Osteoblast (primary cell): ENCODE measurements around the gene IRF7. TPM values are rescaled to one million over a fixed set of nuclear protein-coding genes. Genes with fewer than 3 reads are reported as not detected.
"Not testable (repeated sequence)": the region's sequence is repeated elsewhere in the genome, so short reads cannot be mapped to it uniquely, and the experiment has no call there.

Experiments used
- DNase-seq: peaks from one replicate; pipeline ENCODE4 v3.0.0; 2011; ENCODE audit warnings: low spot score, mixed read lengths; ENCODE audit not compliant: insufficient read length; ENCODE audit errors: missing footprints
- H2AFZ ChIP-seq: 2 replicates; pipeline ENCODE4 v1.6.0; 2011; ENCODE audit warnings: mild to moderate bottlenecking, low read length
- H3K27ac ChIP-seq: 2 replicates; pipeline ENCODE4 v1.5.1; 2011; ENCODE audit warnings: mild to moderate bottlenecking, low read depth, low read length, moderate library complexity
- H3K27me3 ChIP-seq: 2 replicates; pipeline ENCODE4 v1.6.0; 2012; ENCODE audit warnings: mild to moderate bottlenecking, control low read depth, inconsistent platforms, low read length, moderate library complexity; ENCODE audit not compliant: insufficient read depth
- H3K36me3 ChIP-seq: 2 replicates; pipeline ENCODE4 v1.5.1; 2011; ENCODE audit warnings: mild to moderate bottlenecking, low read length, control low read depth, moderate library complexity; ENCODE audit not compliant: insufficient read depth
- H3K4me1 ChIP-seq: 2 replicates; pipeline ENCODE4 v1.5.1; 2011; ENCODE audit warnings: mild to moderate bottlenecking, low read length, control low read depth, moderate library complexity; ENCODE audit not compliant: insufficient read depth
- H3K4me2 ChIP-seq: 2 replicates; pipeline ENCODE4 v1.6.0; 2011; ENCODE audit warnings: mild to moderate bottlenecking, low read length; ENCODE audit not compliant: insufficient read depth
- H3K4me3 ChIP-seq: fragments of 200-600 bp; sonication (generic); 3 replicates; pipeline ENCODE4 v1.5.1; 2012; ENCODE audit warnings: mild to moderate bottlenecking, low read length, inconsistent platforms; ENCODE audit not compliant: insufficient read depth
- H3K79me2 ChIP-seq: 2 replicates; pipeline ENCODE4 v1.6.0; 2012; ENCODE audit warnings: mild to moderate bottlenecking, low read length, control low read depth, inconsistent platforms; ENCODE audit not compliant: insufficient read depth
- H3K9me3 ChIP-seq: 2 replicates; pipeline ENCODE4 v1.5.1; 2011; ENCODE audit warnings: low read depth, low read length, control low read depth
- H4K20me1 ChIP-seq: 2 replicates; pipeline ENCODE4 v1.6.0; 2012; ENCODE audit warnings: mild to moderate bottlenecking, low read length, control low read depth; ENCODE audit not compliant: insufficient read depth
- CTCF ChIP-seq: IDR thresholded peaks from 2 replicates; pipeline ENCODE4 v1.5.1; 2011; ENCODE audit warnings: mild to moderate bottlenecking, low read depth, low read length, moderate library complexity; ENCODE audit errors: extremely low read depth
- total RNA-seq: library from RNA; depleted of rRNA; stranded (reverse); fragments of >200 nt; gene quantifications from 2 replicates; pipeline ENCODE4 v1.2.3, GENCODE V29; 2012

IRF7 gene
- total RNA-seq, 1 donor, result 21.4 TPM

DNA sequence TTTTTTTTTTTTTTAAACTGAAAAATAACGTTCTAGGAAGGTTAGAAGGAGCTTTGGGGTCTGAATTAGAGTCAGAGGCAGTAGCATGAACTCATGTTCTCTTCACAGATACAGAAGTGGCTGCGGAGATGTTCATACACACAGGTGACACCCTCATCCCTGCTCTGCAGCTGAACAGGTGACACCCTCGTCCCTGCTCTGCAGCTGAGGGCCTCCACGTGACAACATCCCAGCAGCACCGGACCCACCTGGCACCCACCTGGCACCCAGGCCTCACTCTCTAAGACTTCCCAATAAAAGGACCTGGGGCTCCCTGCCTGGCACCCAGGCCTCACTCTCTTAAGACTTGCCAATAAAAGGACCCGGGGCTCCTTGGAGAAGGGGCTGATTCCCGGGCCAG, 41.1 kb upstream of the IRF7 start:
- H4K20me1 ChIP-seq, result peaks cover 10% of the 10 kb centered on the region
- no peak overlapping the region for H2AFZ ChIP-seq
- peak; percentile 57 for DNase-seq
- H3K27ac ChIP-seq, result no peak overlapping the region
- no peak overlapping the region for H3K4me3 ChIP-seq
- H3K36me3 ChIP-seq, result peaks cover 9% of the 10 kb centered on the region
- H3K9me3 ChIP-seq, result no peaks in the 10 kb centered on the region
- H3K27me3 ChIP-seq, result no peaks in the 10 kb centered on the region
- TF ChIP-seq CTCF, result no peak
- H3K4me1 ChIP-seq, result no peaks in the 10 kb centered on the region
- no peaks in the 10 kb centered on the region for H3K79me2 ChIP-seq
- H3K4me2 ChIP-seq, result no peak overlapping the region

DNA sequence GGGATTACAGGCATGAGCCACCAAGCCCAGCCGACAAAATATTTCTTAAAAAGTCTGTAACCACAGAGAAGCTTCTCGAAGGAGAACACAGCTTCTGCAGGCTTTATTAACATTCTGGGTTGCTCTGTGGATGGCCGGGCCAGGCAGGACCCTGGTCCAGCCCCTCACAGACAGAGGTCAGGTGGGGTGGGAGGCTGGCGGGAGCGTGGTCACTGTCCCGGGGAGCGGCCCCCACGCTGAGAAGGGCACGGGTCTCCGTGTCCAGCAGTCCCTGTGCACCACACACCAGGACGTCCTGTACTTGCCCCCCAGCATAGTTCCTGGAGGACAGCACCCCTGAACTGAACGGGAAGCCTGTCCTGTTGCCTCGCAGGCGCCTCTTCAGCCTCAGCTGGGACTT, 40.7 kb upstream of the IRF7 start:
- Histone ChIP-seq H3K27ac (no peak overlapping the region), H3K4me3 (no peak overlapping the region), H3K27me3 (no peaks in the 10 kb centered on the region), H3K4me1 (no peaks in the 10 kb centered on the region), H3K79me2 (no peaks in the 10 kb centered on the region), H3K9me3 (no peaks in the 10 kb centered on the region), H3K36me3 (peaks cover 9% of the 10 kb centered on the region), H2AFZ (no peak overlapping the region), H3K4me2 (no peak overlapping the region), H4K20me1 (peaks cover 10% of the 10 kb centered on the region)
- TF ChIP-seq CTCF, result no peak
- DNase-seq, result peak; percentile 46

DNA sequence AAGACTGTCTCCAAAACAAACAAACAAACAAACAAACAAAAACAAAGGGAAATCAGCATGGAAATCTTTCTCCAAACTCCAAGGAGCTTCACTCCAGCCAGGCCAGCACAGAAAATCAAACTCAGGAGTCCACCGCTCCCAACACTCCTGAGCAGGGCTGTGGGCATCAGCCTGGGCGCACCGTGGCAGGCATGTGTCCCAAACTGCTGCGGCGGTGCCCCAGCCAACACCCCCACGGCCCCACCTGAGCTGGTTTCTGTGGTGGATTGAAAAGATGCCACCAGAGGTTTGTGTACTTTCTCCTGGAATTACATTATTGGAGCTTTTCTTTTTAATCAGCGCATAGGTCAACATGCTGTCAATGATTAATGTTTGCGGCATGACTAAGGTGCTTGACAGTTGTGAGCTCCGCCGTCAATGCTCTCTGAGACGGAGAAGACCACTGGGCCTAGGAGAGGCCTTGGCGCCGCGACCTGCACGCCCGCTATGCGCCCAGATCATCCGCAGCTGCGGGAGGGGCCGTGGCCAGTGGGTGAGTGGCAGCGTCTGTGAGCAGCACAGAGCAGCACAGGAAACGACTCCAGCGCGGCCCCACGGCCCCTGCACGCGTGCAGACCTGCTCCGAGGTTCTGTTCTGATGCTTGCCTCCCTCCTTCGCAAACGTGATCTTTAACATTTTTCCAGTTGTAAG, 39.4 kb upstream of the IRF7 start:
- Histone ChIP-seq H3K4me1 (no peaks in the 10 kb centered on the region), H3K36me3 (peaks cover 15% of the 10 kb centered on the region), H3K27me3 (no peaks in the 10 kb centered on the region), H3K4me3 (no peak overlapping the region), H3K27ac (no peak overlapping the region), H4K20me1 (peaks cover 10% of the 10 kb centered on the region), H3K79me2 (no peaks in the 10 kb centered on the region), H3K4me2 (no peak overlapping the region), H3K9me3 (no peaks in the 10 kb centered on the region), H2AFZ (no peak overlapping the region)
- TF ChIP-seq CTCF, result no peak
- peak; percentile 74 for DNase-seq

DNA sequence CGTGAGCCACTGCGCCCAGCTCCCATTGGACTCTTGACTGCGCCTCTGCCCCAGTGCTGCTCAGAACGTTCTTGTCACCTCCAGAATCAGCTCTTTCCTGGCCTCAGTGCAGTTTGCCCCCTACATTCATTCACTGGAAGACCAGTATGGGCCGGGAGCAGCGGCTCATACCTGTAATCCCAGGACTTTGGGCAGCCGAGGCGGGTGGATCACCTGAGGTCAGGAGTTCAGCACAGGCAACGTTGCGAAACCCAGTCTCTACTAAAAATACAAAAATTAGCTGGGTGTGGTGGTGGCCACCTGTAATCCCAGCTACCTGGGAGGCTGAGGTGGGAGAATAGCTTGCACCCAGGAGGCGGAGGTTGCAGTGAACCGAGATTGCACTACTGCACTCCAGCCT, 38.7 kb upstream of the IRF7 start:
- H3K4me1 ChIP-seq, H4K20me1 ChIP-seq, H2AFZ ChIP-seq, H3K9me3 ChIP-seq, H3K4me2 ChIP-seq, H3K4me3 ChIP-seq, H3K27me3 ChIP-seq, H3K27ac ChIP-seq, H3K79me2 ChIP-seq: not testable (repeated sequence)
- peaks cover 13% of the 10 kb centered on the region for H3K36me3 ChIP-seq
- peak; percentile 15 for DNase-seq
